HG02759 (cell line): ENCODE data around the gene RORC.
"Not testable (repeated sequence)": the region's sequence is repeated elsewhere in the genome, so short reads cannot be mapped to it uniquely, and the experiment has no call there.

Experiments
- ATAC-seq: cut with Tn5 transposase; IDR thresholded peaks from one replicate; pipeline ENCODE4 v1.9.1; 2021; ENCODE audit warnings: mild to moderate bottlenecking, moderate library complexity; ENCODE audit not compliant: unreplicated experiment

Gene RORC

DNA sequence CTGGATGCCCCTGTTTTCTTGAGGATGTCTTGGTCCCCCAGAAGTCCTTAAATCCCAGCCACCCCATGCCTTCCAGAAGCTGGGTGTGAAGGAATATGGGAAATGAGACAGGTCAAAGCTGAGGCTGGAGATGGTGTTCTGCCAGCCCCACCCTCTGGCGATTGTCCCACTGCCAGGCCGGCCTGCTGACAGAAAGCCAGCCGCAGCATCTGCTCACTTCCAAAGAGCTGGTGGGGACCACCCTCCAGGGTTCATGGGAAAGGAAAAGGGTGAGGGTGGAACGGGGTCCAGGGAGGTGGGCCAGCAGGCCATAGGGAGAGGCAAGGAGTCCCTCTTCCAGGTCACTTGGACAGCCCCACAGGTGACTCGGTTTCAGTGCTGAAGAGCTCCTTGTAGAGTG is 24.5 kb downstream of the RORC start:
- ATAC-seq: no peak

GRCh38 chr1:151806170-151806569 is 25.4 kb downstream of the RORC start:
- no peak for ATAC-seq

DNA sequence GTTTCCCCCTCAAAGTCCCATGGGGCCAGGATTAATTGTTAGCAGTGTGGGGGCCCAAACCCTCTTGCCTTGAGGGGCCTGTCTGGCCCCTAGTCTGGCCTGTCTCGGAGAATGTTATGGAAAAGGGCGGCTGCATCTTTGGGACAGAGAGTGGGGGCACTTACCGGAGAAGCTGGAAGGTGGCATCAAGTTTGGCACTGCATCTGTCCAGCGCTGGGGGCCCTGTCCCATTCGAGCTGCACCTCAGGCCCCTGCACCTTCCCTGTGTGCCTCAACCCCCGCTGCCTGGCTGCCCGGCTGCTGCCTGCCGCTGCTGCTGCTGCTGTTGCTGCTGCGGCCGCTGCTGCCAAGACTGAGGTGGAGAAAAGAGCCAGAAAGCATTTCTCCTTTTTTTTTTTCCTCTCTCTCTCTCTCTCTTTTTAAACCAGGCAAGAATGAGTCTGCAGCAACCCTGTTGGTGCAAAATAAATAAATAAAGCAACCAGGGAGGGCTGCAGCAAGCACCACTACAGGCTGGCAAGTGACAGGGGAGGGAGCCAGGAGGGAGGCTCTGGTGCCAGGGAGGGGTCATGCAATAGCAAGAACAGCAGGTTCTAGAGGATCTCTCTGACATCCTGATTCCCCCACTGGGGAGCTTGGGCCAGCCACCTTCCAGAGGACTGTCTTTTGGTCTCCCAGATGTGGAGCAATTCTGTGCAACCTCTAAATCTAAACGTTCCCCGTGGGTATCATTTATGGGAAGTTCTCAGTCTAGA is 26.4 kb downstream of the RORC start, which contains the start of gene LINGO4:
Gene LINGO4, minus strand, starts transcription at position 354 of the 755 bp plus-strand sequence. CDS start 2,715 bp downstream, outside the sequence.
- no peak for ATAC-seq

- no peak for ATAC-seq
Measured at GRCh38 chr1:151803915-151804314, 27.7 kb downstream of the RORC start.

DNA sequence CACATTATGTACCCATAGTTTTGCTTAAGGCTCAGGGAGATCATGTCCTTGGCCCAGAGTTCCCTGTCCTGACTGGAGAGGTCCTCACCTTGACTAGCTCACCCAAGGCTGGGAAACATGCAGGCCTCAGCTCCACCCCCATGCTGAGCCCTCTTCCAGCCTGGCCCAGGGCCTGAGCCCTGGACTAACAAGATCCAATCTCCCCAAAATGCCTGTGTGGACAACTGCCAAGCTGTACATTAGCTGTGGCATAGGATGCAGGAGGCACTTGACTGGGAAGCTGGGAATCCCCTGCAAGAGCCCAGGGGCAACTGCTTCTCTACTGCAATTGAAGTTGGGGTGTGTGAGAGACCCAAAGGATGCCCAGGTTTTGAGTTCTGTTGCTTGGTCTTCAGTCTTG is 28.4 kb downstream of the RORC start:
- no peak for ATAC-seq

GRCh38 chr1:151802372-151802771 is 29.2 kb downstream of the RORC start:
- ATAC-seq: no peak

DNA sequence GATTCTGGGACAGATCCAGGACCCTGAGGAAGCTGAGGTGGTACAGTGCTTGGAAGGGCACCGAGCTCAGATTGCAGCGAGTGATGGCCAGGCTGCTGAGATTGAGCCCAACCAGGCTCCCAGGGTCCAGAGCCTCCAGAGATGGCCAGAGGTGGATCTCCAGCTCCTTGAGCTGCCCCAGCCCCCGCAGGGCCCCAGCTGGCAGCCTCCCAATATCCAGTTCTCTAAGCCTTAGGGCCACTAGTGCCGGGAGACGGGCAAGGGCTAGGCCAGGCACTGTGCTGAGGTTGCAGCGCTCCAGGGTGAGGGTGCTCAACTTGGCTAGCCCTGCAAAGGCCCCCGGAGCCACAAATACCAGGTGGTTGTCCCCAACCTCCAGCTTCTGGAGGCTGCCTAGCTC is 29.8 kb downstream of the RORC start:
- no peak for ATAC-seq

- ATAC-seq: no peak
Measured at GRCh38 chr1:151801310-151801820, 30.2 kb downstream of the RORC start.

DNA sequence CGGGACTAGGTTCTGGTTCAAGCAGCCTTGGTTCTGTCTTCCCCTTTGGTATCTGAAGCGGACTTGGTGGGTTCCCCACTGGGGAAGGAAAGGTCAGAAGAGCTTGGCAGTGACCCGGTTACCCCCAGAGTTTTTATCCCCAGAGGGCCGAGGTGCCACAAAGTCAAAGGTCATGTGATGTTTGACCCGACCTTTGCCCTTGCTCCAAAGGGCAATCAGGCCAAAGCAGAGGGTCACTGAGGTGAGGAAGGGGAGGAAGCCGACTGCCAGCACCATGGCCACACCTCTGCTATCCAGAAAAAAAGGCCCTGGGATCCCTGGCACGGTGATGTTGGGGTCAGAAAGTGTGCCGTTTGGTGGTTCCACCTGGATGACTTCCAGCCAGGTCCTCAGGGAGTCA is 30.8 kb downstream of the RORC start:
- ATAC-seq: no peak

- ATAC-seq: no peak
Measured at GRCh38 chr1:151799179-151800022, 32.2 kb downstream of the RORC start.

DNA sequence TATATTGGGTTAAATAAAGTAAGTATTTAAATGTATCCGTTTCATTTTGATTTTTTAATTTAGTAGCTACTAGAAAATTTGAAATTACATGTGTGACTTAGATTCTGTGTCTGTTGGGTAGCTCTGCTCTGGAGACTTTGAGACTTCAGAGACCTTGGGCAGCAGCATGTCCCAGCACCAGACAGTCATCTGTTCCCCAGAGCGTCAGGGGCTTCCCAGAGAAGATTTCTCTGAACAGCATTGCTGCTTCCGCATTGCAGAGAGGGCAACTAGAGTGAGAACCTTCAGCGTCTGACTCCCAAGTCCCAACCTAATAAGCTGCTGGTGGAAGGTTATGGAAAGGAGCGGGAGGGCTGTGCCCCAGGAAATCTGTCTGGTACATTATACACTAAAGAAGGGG is 33.0 kb downstream of the RORC start:
- ATAC-seq: no peak

- no peak for ATAC-seq
Measured at GRCh38 chr1:151790940-151791651, 40.5 kb downstream of the RORC start.

DNA sequence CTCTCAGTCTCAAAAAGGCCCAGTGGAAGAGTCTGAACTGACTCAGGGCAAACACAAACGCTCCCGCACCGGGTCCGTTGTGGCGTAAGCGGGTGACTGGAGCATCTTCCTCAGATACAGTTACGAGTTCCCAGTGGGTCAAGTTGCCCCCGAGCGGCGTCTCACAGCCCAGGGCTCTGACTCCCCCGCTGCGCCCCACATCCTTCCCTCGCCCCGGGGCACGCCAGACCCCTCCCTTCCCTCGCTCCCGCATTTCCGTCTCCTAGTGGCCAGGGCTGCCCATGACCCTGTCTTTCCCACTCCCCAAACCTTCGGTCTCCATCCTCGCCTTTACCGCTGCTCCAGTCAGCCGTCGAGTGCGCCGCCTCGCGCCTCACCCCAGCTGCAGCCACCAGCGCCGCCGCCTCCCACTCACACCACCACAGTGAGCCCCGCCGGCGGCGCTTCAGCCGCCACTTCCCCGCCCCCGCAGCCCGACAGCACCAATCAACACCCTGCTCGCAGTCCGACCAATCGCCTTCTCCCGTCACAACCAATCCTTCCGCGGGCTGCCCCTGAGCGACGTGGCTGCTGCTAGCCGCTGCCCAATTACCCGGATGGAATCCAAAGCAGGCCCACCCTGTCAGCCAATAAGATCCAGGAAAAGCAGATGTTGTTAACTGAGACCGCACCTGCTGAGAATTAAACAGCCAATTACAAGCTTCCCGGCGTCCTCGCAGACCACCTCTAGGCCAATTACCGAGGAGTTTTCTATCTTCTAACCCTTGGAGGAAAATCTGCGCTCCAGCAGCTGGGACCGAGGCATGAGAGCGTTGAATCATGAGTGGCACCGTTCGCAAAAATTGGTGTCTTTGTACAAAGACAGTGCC is 41.3 kb downstream of the RORC start, which contains the start of gene TDRKH:
Gene TDRKH, minus strand, starts transcription at position 430 of the 869 bp plus-strand sequence. CDS start 7,478 bp downstream, outside the sequence.
- peak; percentile 97 for ATAC-seq

- ATAC-seq: no peak
Measured at GRCh38 chr1:151787689-151788088, 43.9 kb downstream of the RORC start.

GRCh38 chr1:151783796-151784195 is 47.8 kb downstream of the RORC start:
- no peak for ATAC-seq

DNA sequence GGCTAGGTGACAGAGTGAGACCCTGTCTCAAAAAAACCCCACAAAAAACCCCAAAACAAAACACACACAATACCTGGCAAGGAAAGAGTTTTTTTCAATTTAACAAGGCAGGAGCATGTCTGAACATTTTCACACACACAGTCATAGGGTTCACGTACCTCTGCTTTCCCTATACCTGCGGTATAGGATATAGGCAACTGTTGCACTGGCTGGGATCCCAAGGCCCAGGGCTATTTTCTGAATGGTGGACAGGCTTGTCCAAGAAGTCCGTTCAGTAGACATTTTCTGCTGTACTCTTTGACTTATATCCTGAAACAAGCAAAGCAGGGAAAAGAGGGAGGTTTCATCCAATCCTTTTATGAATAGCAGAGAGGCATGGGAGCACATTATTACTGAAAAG is 48.9 kb downstream of the RORC start:
- ATAC-seq: no peak

DNA sequence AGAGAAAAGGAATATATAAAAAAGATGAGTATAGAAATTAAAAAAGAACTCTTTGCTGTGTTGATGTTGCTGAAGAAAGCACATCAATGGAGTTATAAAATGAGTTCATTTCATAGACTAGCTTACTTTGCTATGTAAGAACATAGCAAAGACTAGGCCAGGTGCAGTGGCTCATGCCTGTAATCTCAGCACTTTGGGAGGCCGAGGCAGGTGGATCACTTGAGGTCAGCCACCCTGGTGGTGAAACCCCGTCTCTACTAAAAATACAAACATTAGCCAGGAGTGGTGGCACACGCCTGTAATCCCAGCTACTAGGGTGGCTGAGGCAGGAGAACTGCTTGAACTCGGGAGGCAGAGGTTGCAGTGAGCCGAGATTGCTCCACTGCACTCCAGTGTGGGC is 49.6 kb downstream of the RORC start:
- not testable (repeated sequence) for ATAC-seq

DNA sequence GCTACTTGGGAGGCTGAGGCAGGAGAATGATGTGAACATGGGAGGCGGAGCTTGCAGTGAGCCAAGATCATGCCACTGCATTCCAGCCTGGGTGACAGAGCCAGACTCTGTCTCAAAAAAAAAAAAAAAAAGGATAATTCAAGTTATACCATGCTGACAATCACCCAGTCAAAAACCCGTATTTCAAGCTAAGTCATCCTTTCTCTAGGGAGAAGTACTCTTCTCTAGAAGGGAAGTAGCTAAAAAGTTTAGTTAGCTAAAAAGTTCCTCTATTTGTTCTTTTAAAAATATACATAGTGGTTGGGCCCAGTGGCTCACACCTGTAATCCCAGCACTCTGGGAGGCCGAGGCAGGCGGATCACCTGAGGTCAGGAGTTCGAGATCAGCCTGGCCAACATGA is 50.9 kb downstream of the RORC start:
- not testable (repeated sequence) for ATAC-seq

GRCh38 chr1:151779852-151780251 is 51.8 kb downstream of the RORC start:
- no peak for ATAC-seq

DNA sequence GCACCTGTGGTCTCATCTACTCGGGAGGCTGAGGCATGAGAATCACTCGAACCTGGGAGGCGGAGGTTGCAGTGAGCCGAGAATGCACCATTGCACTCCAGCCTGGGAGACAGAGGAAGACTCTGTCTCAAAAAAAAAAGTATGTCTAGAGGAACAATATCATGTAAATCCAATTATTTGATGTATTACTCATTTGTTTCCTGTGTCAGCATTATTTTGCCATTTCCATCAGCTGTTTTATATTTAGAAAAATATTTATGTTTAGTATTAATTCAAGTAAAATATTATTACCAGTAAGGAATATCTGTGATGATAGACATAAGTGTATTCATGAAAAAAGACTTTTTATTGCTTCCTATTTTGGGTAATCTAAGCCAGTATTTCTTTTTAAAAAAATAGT is 54.3 kb downstream of the RORC start:
- no peak for ATAC-seq
